GM21390 (cell line): ENCODE data around the gene MAPKAP1.

Source experiments
- ATAC-seq: cut with Tn5 transposase; IDR thresholded peaks from one replicate; pipeline ENCODE4 v1.9.1; 2021; ENCODE audit not compliant: unreplicated experiment

MAPKAP1 gene

GRCh38 chr9:125436613-125437443, 270.2 kb downstream of the MAPKAP1 start:
- ATAC-seq: no peak

- ATAC-seq: no peak
Observed at GRCh38 chr9:125435776-125436612, 271.0 kb downstream of the MAPKAP1 start.

GRCh38 chr9:125434986-125435775, 271.8 kb downstream of the MAPKAP1 start:
- no peak for ATAC-seq

GRCh38 chr9:125433461-125434011, 273.5 kb downstream of the MAPKAP1 start:
- ATAC-seq: no peak

- ATAC-seq: no peak
Observed at GRCh38 chr9:125432715-125433385, 274.2 kb downstream of the MAPKAP1 start.

- no peak for ATAC-seq
Observed at GRCh38 chr9:125431741-125432271, 275.2 kb downstream of the MAPKAP1 start.

- ATAC-seq: no peak
Observed at GRCh38 chr9:125431012-125431305, 276.0 kb downstream of the MAPKAP1 start.

GRCh38 chr9:125430161-125431011, 276.6 kb downstream of the MAPKAP1 start:
- no peak for ATAC-seq

GRCh38 chr9:125429476-125430160, 277.4 kb downstream of the MAPKAP1 start:
- no peak for ATAC-seq

GRCh38 chr9:125428902-125429467, 278.0 kb downstream of the MAPKAP1 start:
- no peak for ATAC-seq

GRCh38 chr9:125428060-125428901, 278.7 kb downstream of the MAPKAP1 start:
- ATAC-seq: no peak

- ATAC-seq: no peak
Observed at GRCh38 chr9:125427556-125427955, 279.5 kb downstream of the MAPKAP1 start.

GRCh38 chr9:125426926-125427325, 280.1 kb downstream of the MAPKAP1 start:
- ATAC-seq: no peak

- no peak for ATAC-seq
Observed at GRCh38 chr9:125425901-125426515, 281.0 kb downstream of the MAPKAP1 start.

GRCh38 chr9:125425170-125425897, 281.7 kb downstream of the MAPKAP1 start:
- no peak for ATAC-seq

GRCh38 chr9:125423964-125424363, 283.0 kb downstream of the MAPKAP1 start:
- ATAC-seq: no peak
